ENCODE results near the gene ULBP2. TPM values are rescaled to one million over a fixed set of nuclear protein-coding genes. Genes with fewer than 3 reads are reported as not detected.
A peak's percentile ranks its signal among the peaks of the same experiment; 100 is the strongest.
"Not testable (repeated sequence)": the region's sequence is repeated elsewhere in the genome, so short reads cannot be mapped to it uniquely, and the experiment has no call there.

ULBP2 gene
- total RNA-seq, 2 donors from 2014 or later: 0.32 to 0.40 TPM

GRCh38 chr6:149939909-149940671 lies 1.7 kb upstream of the ULBP2 start:
- intact Hi-C loops (cut with DNase I): no loop called here
- no peak overlapping the region for H3K4me3 ChIP-seq
- no peak for DNase-seq (ENCODE audit: low spot score)
- H3K27ac ChIP-seq: no peak overlapping the region
- H3K9me3 ChIP-seq: no peaks in the 10 kb centered on the region
- 24% methylated on average over 6 of the region's 6 CpGs for WGBS
- TF ChIP-seq POLR2A (IDR thresholded peaks at IDR 0.05) (no peak), CTCF (IDR thresholded peaks at IDR 0.05) (no peak), POLR2AphosphoS5 (IDR thresholded peaks at IDR 0.05) (no peak)
- peaks cover 5% of the 10 kb centered on the region for H3K4me1 ChIP-seq (replicated peaks)
- H3K27me3 ChIP-seq (replicated peaks; ENCODE audit: insufficient read depth): peaks cover 35% of the 10 kb centered on the region
- no peaks in the 10 kb centered on the region for H3K36me3 ChIP-seq

GRCh38 chr6:149940672-149940982 lies 1.2 kb upstream of the ULBP2 start:
- Histone ChIP-seq H3K36me3 (no peaks in the 10 kb centered on the region), H3K4me1 (replicated peaks) (peaks cover 5% of the 10 kb centered on the region), H3K27ac (no peak overlapping the region), H3K9me3 (no peaks in the 10 kb centered on the region), H3K4me3 (no peak overlapping the region), H3K27me3 (replicated peaks; ENCODE audit: insufficient read depth) (peaks cover 35% of the 10 kb centered on the region)
- intact Hi-C loops (cut with DNase I): no loop called here
- WGBS: 26% methylated on average over 6 of the region's 6 CpGs
- no peak for DNase-seq (ENCODE audit: low spot score)
- TF ChIP-seq POLR2A (IDR thresholded peaks at IDR 0.05) (no peak), CTCF (IDR thresholded peaks at IDR 0.05) (no peak), POLR2AphosphoS5 (IDR thresholded peaks at IDR 0.05) (no peak)

GRCh38 chr6:149942461-149942829 lies 631 bp downstream of the ULBP2 start:
- Histone ChIP-seq H3K27ac (no peak overlapping the region), H3K27me3 (replicated peaks; ENCODE audit: insufficient read depth) (peaks cover 27% of the 10 kb centered on the region), H3K9me3 (no peaks in the 10 kb centered on the region), H3K36me3 (no peaks in the 10 kb centered on the region), H3K4me1 (replicated peaks) (peaks cover 5% of the 10 kb centered on the region), H3K4me3 (peak overlapping the region in 1 of 2 donors; percentile 32)
- DNase-seq (ENCODE audit: low spot score): no peak
- intact Hi-C loops (cut with DNase I): no loop called here
- TF ChIP-seq POLR2AphosphoS5 (IDR thresholded peaks at IDR 0.05): no peak
- TF ChIP-seq CTCF (IDR thresholded peaks at IDR 0.05): no peak
- TF ChIP-seq POLR2A (IDR thresholded peaks at IDR 0.05): no peak
- WGBS: 29% methylated on average over 13 of the region's 13 CpGs

GRCh38 chr6:149943321-149943720 lies 1.5 kb downstream of the ULBP2 start:
- H3K9me3 ChIP-seq; DNase-seq (ENCODE audit: low spot score); H3K4me1 ChIP-seq (replicated peaks); intact Hi-C loops (cut with DNase I); H3K4me3 ChIP-seq; H3K27ac ChIP-seq; H3K36me3 ChIP-seq: not testable (repeated sequence)
- H3K27me3 ChIP-seq (replicated peaks; ENCODE audit: insufficient read depth): peaks cover 24% of the 10 kb centered on the region
- WGBS: 78% methylated on average over 5 of the region's 5 CpGs

GRCh38 chr6:149945276-149945675 lies 3.5 kb downstream of the ULBP2 start:
- H3K36me3 ChIP-seq; intact Hi-C loops (cut with DNase I); H3K9me3 ChIP-seq; H3K27me3 ChIP-seq (replicated peaks; ENCODE audit: insufficient read depth); DNase-seq (ENCODE audit: low spot score); H3K4me3 ChIP-seq; H3K27ac ChIP-seq; H3K4me1 ChIP-seq (replicated peaks): not testable (repeated sequence)
- WGBS: 70% methylated on average over 3 of the region's 6 CpGs

- DNase-seq (ENCODE audit: low spot score); H3K27me3 ChIP-seq (replicated peaks; ENCODE audit: insufficient read depth); H3K4me1 ChIP-seq (replicated peaks); H3K36me3 ChIP-seq; intact Hi-C loops (cut with DNase I); H3K27ac ChIP-seq; H3K4me3 ChIP-seq; H3K9me3 ChIP-seq: not testable (repeated sequence)
- 66% methylated on average over 7 of the region's 7 CpGs for WGBS
Observed at GRCh38 chr6:149946631-149947030, 4.8 kb downstream of the ULBP2 start.

- DNase-seq (ENCODE audit: low spot score); H3K9me3 ChIP-seq; H3K27me3 ChIP-seq (replicated peaks; ENCODE audit: insufficient read depth); H3K36me3 ChIP-seq; H3K4me3 ChIP-seq; H3K27ac ChIP-seq; intact Hi-C loops (cut with DNase I); H3K4me1 ChIP-seq (replicated peaks): not testable (repeated sequence)
- no CpG with 5 or more reads among the region's 1 CpG for WGBS
Observed at GRCh38 chr6:149947533-149947932, 5.7 kb downstream of the ULBP2 start.
